Stimulated activated memory B cell treated with anti-CD40 and anti-IgM and Interleukin-4, amounts not matched to agents 10 μg/mL and 1 μg/mL and 100 μg/mL, for 72 hours (primary cell): Measurements from ENCODE around the gene TAGLN.

Source experiments
- ATAC-seq: fragments of 150-1000 bp; cut with Tn5 transposase; 2 replicates; pipeline ENCODE4 v1.10.0; 2021
- H3K27ac Mint-ChIP-seq: one replicate; pipeline ENCODE4 v1.8.0; 2022; ENCODE audit warnings: mild to moderate bottlenecking, mixed read lengths
- H3K27me3 Mint-ChIP-seq: one replicate; pipeline ENCODE4 v1.8.0; 2022; ENCODE audit warnings: mixed read lengths
- H3K36me3 Mint-ChIP-seq: one replicate; pipeline ENCODE4 v1.8.0; 2022; ENCODE audit warnings: mixed read lengths
- H3K4me1 Mint-ChIP-seq: one replicate; pipeline ENCODE4 v1.8.0; 2022; ENCODE audit warnings: mixed read lengths
- H3K4me3 Mint-ChIP-seq: one replicate; pipeline ENCODE4 v1.8.0; 2022; ENCODE audit warnings: mild to moderate bottlenecking, moderate library complexity, mixed read lengths
- H3K9me3 Mint-ChIP-seq: one replicate; pipeline ENCODE4 v1.8.0; 2022; ENCODE audit warnings: mixed read lengths

Gene TAGLN

GRCh38 chr11:117223741-117224689, 24.8 kb downstream of the TAGLN start:
- H3K27me3 Mint-ChIP-seq, result no peaks in the 10 kb centered on the region
- peaks cover 21% of the 10 kb centered on the region for H3K4me1 Mint-ChIP-seq
- H3K4me3 Mint-ChIP-seq, result no peak overlapping the region
- no peaks in the 10 kb centered on the region for H3K9me3 Mint-ChIP-seq
- H3K27ac Mint-ChIP-seq, result peak overlapping the region; percentile 27
- no peak for ATAC-seq
- H3K36me3 Mint-ChIP-seq, result peaks cover 85% of the 10 kb centered on the region

- Mint-ChIP-seq H3K27ac (peak overlapping the region; percentile 43), H3K4me3 (no peak overlapping the region), H3K36me3 (peaks cover 83% of the 10 kb centered on the region), H3K27me3 (no peaks in the 10 kb centered on the region), H3K4me1 (peaks cover 32% of the 10 kb centered on the region), H3K9me3 (no peaks in the 10 kb centered on the region)
- ATAC-seq, result no peak
Observed at GRCh38 chr11:117225553-117226170, 26.5 kb downstream of the TAGLN start.

- H3K27me3 Mint-ChIP-seq, result no peaks in the 10 kb centered on the region
- H3K27ac Mint-ChIP-seq, result peak overlapping the region; percentile 43
- no peak overlapping the region for H3K4me3 Mint-ChIP-seq
- peak; percentile 72 for ATAC-seq
- H3K4me1 Mint-ChIP-seq, result peaks cover 41% of the 10 kb centered on the region
- H3K36me3 Mint-ChIP-seq, result peaks cover 76% of the 10 kb centered on the region
- no peaks in the 10 kb centered on the region for H3K9me3 Mint-ChIP-seq
Observed at GRCh38 chr11:117226388-117227385, 27.5 kb downstream of the TAGLN start.

GRCh38 chr11:117228091-117228490, 28.9 kb downstream of the TAGLN start:
- no peaks in the 10 kb centered on the region for H3K27me3 Mint-ChIP-seq
- peak overlapping the region; percentile 96 for H3K27ac Mint-ChIP-seq
- ATAC-seq, result no peak
- peaks cover 67% of the 10 kb centered on the region for H3K36me3 Mint-ChIP-seq
- peaks cover 43% of the 10 kb centered on the region for H3K4me1 Mint-ChIP-seq
- peak overlapping the region; percentile 30 for H3K4me3 Mint-ChIP-seq
- H3K9me3 Mint-ChIP-seq, result no peaks in the 10 kb centered on the region

GRCh38 chr11:117229411-117229810, 30.2 kb downstream of the TAGLN start:
- ATAC-seq, result no peak
- no peaks in the 10 kb centered on the region for H3K27me3 Mint-ChIP-seq
- peak overlapping the region; percentile 96 for H3K27ac Mint-ChIP-seq
- no peaks in the 10 kb centered on the region for H3K9me3 Mint-ChIP-seq
- peaks cover 56% of the 10 kb centered on the region for H3K36me3 Mint-ChIP-seq
- H3K4me3 Mint-ChIP-seq, result peak overlapping the region; percentile 94
- peaks cover 50% of the 10 kb centered on the region for H3K4me1 Mint-ChIP-seq

- ATAC-seq, result no peak
- H3K4me1 Mint-ChIP-seq, result peaks cover 50% of the 10 kb centered on the region
Observed at GRCh38 chr11:117229931-117230285, 30.7 kb downstream of the TAGLN start.

GRCh38 chr11:117230286-117230961, 31.3 kb downstream of the TAGLN start:
- H3K4me1 Mint-ChIP-seq, result peaks cover 50% of the 10 kb centered on the region
- peaks cover 46% of the 10 kb centered on the region for H3K36me3 Mint-ChIP-seq
- H3K27me3 Mint-ChIP-seq, result no peaks in the 10 kb centered on the region
- H3K4me3 Mint-ChIP-seq, result peak overlapping the region; percentile 94
- ATAC-seq, result peak; percentile 66
- H3K9me3 Mint-ChIP-seq, result no peaks in the 10 kb centered on the region
- peak overlapping the region; percentile 96 for H3K27ac Mint-ChIP-seq

More at GRCh38 chr11:117229931-117230285, 30.7 kb downstream of the TAGLN start:
- peaks cover 51% of the 10 kb centered on the region for H3K36me3 Mint-ChIP-seq
- peak overlapping the region; percentile 96 for H3K27ac Mint-ChIP-seq
- H3K9me3 Mint-ChIP-seq, result no peaks in the 10 kb centered on the region
- peak overlapping the region; percentile 94 for H3K4me3 Mint-ChIP-seq
- H3K27me3 Mint-ChIP-seq, result no peaks in the 10 kb centered on the region

GRCh38 chr11:117230999-117231841, 32.0 kb downstream of the TAGLN start:
- H3K9me3 Mint-ChIP-seq, result no peaks in the 10 kb centered on the region
- peak overlapping the region; percentile 96 for H3K27ac Mint-ChIP-seq
- no peaks in the 10 kb centered on the region for H3K27me3 Mint-ChIP-seq
- H3K4me1 Mint-ChIP-seq, result peaks cover 50% of the 10 kb centered on the region
- peaks cover 40% of the 10 kb centered on the region for H3K36me3 Mint-ChIP-seq
- peak; percentile 3 for ATAC-seq
- peak overlapping the region; percentile 94 for H3K4me3 Mint-ChIP-seq

GRCh38 chr11:117231842-117232091, 32.6 kb downstream of the TAGLN start, which contains the start of gene PCSK7:
TSS of gene PCSK7 (minus strand) at chr11:117232073. CDS start at chr11:117229844, 2,229 bp downstream.
- Mint-ChIP-seq H3K27me3 (no peaks in the 10 kb centered on the region), H3K4me1 (peaks cover 45% of the 10 kb centered on the region), H3K27ac (peak within 1 kb of the TSS; percentile 96), H3K9me3 (no peaks in the 10 kb centered on the region), H3K4me3 (peak within 1 kb of the TSS; percentile 94), H3K36me3 (peaks cover 34% of the 10 kb centered on the region)
- no peak for ATAC-seq

GRCh38 chr11:117232092-117232878, 33.1 kb downstream of the TAGLN start, which contains the start of gene RNF214:
TSS of gene RNF214 (plus strand) at chr11:117232671. CDS start at chr11:117234273, 1,602 bp downstream.
- Mint-ChIP-seq H3K36me3 (peaks cover 29% of the 10 kb centered on the region), H3K9me3 (no peaks in the 10 kb centered on the region), H3K4me3 (peak within 1 kb of the TSS; percentile 94), H3K27ac (peak within 1 kb of the TSS; percentile 96), H3K27me3 (no peaks in the 10 kb centered on the region), H3K4me1 (peaks cover 40% of the 10 kb centered on the region)
- peak; percentile 85 for ATAC-seq

GRCh38 chr11:117232911-117233409, 33.8 kb downstream of the TAGLN start:
- H3K36me3 Mint-ChIP-seq, result peaks cover 25% of the 10 kb centered on the region
- peaks cover 40% of the 10 kb centered on the region for H3K4me1 Mint-ChIP-seq
- peak overlapping the region; percentile 93 for H3K4me3 Mint-ChIP-seq

GRCh38 chr11:117238221-117238620, 39.1 kb downstream of the TAGLN start:
- Mint-ChIP-seq H3K4me3 (no peak overlapping the region), H3K9me3 (no peaks in the 10 kb centered on the region), H3K4me1 (peaks cover 6% of the 10 kb centered on the region), H3K36me3 (peaks cover 16% of the 10 kb centered on the region), H3K27ac (no peak overlapping the region), H3K27me3 (no peaks in the 10 kb centered on the region)
- no peak for ATAC-seq

More at GRCh38 chr11:117232911-117233409, 33.8 kb downstream of the TAGLN start:
- no peaks in the 10 kb centered on the region for H3K9me3 Mint-ChIP-seq
- H3K27ac Mint-ChIP-seq, result peak overlapping the region; percentile 96
- ATAC-seq, result peak; percentile 45
- H3K27me3 Mint-ChIP-seq, result no peaks in the 10 kb centered on the region

- H3K27ac Mint-ChIP-seq, result no peak overlapping the region
- peaks cover 20% of the 10 kb centered on the region for H3K36me3 Mint-ChIP-seq
- no peak overlapping the region for H3K4me3 Mint-ChIP-seq
- no peaks in the 10 kb centered on the region for H3K27me3 Mint-ChIP-seq
- H3K4me1 Mint-ChIP-seq, result no peaks in the 10 kb centered on the region
- ATAC-seq, result no peak
- H3K9me3 Mint-ChIP-seq, result no peaks in the 10 kb centered on the region
Observed at GRCh38 chr11:117239295-117239694, 40.1 kb downstream of the TAGLN start.
